NOMO-1 (cell line): ENCODE results near the gene KCNA2.

Experiments
- DNase-seq, 2 experiments: peaks; one replicate each; lab custom pipeline; 2025; ENCODE audit not compliant: unreplicated experiment in 2 of 2; lab: John Stamatoyannopoulos, UW

Gene KCNA2

DNA sequence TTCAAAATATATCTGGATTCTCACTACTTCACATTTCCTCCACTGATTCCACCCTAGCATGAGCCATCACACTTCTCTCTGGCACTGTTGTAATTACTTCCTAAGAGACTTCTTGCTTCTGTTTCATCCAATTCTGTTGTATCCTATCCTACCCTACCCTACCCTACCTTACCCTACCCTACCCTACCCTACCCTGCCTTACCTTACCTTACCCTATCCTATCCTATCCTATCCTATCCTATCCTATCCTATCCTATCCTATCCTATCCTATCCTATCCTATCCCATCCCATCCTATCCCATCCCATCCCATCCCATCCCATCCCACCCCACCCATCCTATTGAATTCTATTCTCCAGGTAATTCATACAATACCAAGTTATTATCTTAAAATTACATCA is 29.7 kb downstream of the KCNA2 start:
- no peak for DNase-seq

DNA sequence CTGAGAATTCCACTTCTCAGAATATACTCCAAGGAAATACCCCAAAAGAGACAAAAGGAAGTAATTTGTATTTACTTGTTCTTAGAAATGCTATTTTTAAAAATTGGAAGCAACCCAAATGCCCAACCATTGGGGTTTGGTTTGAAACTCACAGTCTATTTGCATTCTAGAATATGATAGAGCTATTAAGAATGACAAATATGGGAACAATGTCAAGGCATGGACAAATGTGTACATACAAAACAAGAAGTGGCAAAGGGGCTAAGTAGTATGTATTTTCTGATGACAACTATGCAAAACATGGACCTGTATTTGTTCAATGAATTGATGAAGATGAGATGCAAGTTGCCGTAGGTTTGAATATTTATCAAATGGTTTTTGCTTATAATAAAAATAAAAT is 32.8 kb downstream of the KCNA2 start:
- no peak for DNase-seq

DNA sequence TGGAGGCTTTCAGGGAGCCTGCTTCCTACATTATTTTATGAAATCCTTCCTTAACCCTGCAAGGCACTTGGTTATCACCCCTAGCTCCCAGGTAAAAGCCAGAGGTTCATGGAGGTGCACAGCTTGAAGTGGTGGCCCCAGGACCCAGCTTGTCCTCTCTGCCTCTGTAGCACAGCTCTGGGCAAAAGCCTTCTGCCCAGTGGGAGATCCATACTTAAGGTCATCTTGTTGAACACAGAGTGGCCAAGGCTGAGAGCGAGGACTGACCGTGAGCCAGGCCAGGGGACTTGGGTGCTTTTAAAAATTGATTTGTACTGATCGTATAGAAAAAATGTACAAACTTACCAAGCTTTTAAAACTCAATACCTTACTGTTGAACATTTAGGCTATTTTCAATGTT is 33.4 kb downstream of the KCNA2 start:
- DNase-seq: no peak

DNA sequence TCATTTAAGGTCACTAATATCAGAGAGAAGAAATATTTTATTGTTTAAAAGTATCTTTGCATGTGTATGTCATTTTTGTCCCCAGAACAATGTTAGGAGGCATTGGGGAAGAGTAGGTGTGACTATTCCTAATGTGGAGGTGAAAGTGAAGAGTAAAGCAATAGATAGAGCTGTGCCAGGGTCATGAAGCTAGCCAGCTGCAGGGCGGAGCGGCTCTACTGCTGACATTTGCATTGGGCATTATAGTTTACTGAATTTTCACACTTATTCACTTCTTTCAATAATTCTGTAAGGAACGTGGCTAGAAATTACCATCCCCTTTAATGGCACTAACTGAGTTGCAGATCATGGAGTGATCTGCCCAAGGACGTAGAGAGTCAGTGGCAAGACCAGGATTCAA is 35.3 kb downstream of the KCNA2 start:
- no peak for DNase-seq

DNA sequence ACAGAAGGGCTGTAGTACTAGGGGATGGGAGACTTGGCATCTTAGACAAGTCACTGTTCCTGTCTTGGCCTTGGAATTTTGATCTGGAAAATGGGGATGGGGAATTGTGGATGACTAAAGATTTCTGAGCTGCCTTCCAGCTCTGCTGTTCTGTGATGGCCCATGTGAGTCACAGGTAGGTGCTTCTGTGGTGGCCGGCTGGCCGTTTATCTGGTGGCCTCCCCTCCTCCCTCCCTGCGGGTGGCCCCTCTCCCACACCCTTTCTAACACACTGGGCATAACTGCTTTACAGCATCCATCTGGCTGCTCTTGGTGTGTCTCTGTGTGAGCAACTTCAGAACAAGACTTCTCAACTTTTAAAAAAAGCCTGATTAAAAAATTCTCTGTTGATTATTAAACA is 35.9 kb downstream of the KCNA2 start:
- DNase-seq: no peak

DNA sequence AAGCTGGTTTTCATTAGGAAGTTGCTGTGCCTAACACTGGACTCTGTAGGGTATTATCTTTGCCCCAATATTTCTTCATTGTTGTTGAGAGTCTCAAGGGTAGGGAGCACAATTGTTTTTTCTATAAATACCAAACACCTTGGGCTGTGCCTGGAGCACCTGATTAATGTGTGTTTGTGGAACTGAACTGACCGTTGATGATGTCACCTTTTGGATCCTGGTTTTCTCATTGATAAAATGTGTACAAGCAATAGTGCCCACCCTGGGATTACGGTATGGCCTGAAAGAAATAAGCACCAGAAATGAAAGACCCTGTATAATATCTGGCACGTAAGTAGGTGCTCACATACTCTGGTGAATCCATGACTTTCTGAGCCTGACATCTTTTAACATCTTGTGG is 39.3 kb downstream of the KCNA2 start:
- no peak for DNase-seq

DNA sequence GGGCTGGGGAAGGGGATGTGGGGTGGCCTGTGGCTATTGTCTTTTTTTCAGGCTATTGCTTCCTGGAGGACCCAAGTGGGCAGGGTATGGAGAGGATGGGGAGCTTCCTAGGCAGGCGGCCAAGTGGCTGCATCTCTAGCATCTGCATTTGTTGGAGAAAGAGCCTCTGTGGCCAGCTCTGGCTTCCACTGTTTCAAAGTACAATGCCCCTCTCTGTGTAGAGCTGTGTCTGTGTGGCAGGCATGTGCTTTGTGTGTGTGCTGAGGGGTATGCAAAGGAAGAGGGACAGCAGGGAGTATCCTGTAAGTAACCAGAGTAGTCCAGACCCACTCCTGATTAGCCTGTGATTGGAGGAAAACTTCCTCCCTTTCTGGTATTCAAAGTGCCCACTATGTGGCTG is 40.6 kb downstream of the KCNA2 start:
- no peak for DNase-seq

DNA sequence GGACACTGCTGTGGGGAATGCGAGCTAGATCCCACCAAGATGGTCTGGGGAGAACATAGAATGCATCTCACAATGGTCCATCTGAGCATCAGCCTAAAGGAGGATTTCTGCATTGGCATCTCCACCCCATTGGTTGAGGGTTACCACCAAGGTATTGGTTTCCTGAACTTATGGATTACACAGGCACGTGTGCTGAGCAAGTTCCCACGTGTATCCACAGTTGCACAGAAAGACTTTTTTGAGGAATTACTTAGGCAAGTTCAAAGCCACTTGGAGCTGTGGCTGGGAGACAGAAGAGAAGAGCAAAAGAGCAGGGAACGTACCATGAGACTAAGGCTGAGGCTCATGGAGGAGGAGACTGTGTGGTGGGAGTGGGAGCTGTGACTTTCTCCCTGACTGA is 43.1 kb downstream of the KCNA2 start:
- DNase-seq: no peak

DNA sequence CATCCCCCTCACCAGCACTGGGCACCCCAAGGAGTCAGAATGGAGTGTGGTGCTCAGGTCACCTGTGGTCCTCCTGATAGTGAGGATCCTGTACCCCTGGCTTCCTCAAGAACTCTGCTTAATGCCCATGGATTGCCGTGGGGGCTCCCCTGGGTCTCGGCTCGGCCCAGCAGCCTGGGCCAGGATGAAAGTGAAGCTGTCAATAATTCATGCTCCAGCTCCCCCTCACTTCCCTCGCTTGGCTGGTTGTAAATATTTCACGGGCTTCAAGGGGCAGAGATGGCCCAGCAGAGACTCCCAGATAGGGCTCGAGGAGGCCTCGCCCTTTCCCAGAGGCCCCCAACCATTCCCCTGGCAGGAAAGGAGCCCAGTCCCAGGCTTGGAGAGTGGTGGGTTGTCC is 44.6 kb downstream of the KCNA2 start:
- no peak for DNase-seq

DNA sequence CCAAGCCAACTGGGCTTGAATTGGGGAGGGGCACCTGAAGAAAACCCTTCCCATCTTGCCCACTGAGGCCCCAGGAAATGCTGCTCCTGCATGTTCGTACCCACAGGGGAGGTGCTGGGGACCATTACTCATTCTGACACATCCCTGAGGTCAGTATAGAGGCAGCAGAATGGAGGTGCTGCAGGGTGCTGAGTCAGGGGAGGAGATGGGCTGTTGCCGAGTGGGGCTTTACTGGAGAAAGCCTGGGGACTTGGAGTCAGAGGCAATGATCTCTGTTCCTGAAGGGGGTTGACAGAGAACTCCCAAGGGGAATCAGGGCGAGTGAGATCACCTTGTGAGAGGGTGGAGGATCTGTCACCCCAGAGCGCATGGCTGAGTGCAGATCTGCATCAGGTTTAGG is 47.0 kb downstream of the KCNA2 start:
- no peak for DNase-seq

DNA sequence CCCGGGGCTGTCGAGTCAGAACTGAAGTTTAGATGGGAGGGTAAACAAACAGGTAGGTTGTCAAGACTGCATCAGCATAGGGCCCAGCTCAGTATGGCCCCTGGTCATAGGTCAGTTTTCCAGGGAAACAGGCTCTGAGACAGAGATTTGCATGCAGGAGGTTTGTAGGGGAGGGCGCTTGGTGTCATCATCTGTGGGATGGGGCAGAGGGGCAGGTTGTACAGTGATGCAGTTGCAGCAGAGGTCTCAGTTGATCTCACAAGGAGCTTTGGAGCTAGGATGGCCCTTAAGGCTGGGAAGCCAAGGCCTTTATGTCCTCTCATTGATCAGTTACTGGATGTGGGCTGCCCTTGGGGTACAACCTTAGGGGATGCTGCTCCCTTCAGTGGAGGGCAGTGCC is 48.7 kb downstream of the KCNA2 start:
- DNase-seq: no peak

DNA sequence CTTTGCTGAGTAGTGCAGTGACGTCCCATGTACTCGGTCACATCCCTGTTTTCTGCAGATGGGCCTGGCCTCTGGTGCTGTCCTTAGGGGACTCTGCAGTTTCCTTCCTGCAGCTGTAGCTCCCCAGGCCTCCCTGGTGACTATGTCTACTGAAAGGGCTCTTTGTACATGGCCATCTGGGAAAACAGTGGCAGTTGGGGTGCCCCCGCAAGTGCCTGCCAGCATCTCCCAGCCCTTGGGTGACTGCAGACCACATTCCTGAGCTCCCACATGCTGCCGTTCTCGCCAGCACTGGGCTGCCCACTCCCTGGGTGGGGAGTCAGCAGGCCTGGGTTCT is 49.7 kb downstream of the KCNA2 start:
- no peak for DNase-seq

DNA sequence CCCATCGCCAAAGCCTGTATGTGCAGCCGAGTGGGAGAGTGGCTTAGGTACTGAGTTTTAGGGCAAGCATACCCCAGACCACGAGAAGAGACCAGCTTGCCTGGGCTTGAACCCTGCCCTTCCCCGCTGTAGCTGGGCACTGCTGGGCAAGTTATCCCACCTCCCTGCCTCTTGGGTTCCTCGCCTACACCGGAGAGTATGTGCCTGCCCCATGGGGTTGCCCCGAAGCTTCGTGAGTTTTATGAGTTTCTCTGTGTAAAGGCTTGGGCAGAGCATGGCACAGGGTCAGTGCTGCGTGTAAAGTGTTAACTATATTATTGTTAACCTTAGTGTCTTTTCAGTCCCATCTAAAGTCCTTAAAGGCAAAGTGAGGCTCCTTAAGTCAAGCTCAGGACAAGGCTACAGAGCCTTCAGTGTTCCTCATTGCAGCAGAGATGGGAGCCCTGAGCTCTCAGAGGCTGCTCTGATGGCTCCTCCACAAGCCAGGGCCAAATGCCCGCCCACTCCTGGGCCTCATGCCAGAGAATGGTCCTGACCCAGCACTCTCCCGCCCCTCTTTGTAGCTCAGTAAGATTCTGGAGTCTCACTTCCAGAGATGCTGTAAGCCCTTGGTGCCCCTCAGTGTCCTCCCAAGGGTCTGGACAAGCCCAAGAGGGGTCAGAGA is 50.2 kb downstream of the KCNA2 start:
- no peak for DNase-seq

DNA sequence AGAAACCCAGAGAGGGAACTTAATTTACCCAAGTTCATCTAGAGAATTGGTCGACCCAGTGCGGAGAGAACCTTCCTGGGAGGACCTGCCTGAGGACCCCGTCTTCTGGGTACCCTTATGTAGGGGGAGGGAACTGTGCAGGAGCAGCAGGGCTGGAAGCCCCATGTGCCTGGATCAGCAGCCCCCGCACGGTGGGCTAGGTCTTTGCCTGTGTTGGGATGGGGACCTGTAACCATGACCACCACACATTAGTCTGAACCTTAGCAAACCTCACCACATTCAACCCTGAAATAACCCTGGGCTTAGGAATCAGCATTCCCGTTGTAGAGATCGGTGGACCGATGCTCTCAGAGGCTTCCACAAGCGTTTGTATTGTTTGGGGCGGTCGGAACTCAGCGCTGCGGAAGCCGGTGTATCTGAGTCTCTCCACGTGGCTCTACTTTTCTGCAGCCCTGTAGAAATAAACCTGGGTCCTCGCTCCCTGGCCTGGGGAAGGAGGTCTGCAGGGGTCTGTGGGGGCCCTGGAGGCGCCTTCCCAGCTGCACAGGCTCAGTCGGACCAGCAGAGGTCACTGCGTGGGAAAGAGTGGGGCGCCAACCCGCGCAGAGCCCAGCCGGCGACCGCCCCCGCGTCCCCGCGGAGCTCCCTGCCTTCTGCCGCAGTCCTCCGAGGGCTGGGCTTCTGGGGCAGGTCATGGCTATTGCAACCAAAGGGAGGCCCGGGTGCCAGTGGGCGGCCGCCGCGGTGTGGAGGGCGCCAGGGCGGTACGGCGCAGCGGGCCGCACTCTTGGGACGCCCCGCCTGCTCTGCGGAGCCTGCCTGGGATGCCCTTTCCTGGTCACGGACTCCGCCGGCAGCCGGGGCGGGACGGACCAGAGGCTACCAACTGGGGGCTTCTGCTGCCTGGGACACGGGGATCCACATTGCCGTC is 51.0 kb downstream of the KCNA2 start:
- DNase-seq: no peak

DNA sequence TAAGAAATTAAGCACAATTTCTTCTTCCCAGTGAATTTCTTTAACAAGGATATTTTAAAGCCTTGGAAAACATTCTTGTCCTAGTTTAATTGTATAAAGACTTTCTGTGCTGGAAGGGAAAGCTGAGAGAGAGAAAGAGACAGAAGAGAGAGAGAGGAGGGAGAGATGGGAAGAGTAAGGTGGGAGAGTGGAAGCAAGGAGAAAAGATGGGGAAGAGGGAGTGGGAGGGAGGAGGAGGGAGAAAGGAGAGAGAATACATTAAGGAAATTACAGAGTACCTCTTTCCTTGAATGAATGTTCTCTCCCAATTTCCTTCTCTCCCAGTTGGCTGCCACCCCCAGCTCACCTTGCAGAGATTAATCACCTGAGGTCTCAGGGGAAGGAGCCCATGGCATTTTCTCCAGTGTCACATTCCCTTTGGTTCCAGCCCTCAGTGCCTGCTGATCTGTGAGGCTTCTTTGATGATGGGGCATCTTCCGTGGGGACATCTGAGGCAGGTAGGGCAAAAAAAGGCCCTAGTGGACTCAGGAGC is 54.8 kb downstream of the KCNA2 start:
- DNase-seq: no peak

DNA sequence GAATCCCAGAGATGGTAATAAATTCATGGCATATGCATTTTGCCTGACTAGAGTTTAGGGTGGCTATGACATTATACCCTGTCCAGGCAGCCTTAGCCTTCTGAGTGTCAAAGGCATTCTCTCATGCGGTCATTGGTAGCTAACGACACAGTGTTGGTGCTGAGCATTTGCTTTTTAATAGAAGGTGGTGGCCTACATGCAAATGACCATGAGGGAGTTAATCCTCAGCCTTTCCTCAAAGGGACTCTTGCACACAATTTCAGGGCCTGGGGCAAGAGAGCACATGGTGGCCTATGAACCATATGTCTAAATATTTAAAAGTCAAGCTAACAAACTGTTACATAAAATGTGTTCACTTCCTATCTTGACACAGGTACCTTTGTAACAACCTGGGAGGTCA is 56.3 kb downstream of the KCNA2 start:
- no peak for DNase-seq

DNA sequence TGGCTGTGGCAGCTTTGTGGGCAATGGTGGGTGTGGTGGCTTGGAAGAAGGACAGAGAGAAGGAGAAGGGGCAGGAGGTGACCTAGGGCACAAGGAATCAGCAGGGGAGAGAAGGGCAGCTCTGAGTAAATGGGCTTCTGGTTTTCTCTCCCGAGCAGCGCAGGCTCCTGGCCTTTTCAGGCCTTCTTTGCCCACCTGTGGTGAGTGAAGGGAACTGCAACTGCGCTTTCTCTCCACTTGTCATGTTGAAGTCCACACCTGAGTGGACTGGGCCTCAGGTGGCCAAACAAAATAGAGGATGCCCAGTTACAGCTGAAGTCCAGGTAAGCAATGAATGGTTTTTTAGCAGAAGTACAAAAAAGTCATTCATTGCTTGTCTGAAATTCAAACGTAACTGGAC is 57.8 kb downstream of the KCNA2 start:
- DNase-seq: no peak

DNA sequence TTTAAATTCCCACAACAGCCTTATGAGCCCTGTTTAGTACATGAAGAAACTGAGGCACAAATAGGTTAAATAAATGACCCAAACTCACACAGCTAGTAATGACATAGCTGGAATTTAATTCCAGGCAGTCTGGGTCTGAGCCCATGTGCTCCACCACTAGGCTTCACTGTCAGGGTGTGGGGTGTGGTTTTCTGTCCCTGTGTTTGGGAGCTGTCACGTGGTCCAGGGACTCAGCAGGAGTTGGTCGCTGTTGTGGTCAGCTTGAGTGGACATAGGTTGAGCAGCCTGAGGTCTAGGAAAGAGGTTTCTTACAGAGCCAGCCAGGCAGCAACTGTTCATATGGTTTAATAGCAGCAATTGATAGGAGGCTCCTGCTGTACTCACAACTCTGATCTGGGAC is 59.1 kb downstream of the KCNA2 start:
- no peak for DNase-seq

DNA sequence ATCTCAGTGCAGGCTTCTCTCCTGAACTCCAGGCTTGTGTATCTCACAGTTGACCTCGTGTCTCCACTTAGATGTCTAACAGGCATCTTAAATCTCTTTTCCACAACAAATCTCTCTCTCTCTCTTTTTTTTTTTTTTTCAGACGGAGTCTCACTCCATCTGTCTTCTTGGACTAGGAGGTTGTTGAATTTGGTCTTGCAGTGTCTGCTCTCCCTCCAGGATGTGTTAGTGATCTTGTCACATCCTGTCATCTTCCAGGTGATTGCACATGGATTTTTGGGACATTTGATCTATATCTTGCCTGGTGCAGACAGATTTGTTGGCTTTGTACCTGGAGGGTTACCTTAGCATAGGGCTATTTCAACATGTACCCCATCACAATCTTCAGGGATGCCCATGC is 60.7 kb downstream of the KCNA2 start:
- no peak for DNase-seq

DNA sequence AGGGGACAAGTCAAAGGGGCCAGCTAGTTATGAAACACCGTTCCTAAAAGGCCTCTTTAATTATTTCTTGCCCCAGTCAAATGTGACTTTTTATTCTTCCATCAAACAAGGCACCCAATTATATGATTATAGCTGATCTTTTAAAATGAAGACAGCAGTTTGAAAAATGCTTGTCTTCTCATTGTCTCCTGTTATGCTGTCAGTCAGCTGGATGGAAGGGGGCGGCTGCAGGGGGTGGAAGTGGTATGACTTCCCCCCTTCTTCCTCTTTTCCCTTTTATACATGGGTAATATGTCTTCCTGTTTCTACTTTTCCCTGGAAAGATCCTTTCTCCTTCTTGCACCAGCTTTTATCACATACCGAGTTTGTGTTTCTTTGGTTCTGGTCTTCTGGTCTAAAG is 61.4 kb downstream of the KCNA2 start:
- no peak for DNase-seq
